GM15510 (cell line): ENCODE results near the gene CEACAM16.

Experiments
- POLR2A ChIP-seq: IDR thresholded peaks from 3 replicates; pipeline ENCODE4 v1.6.1; 2011; ENCODE audit warnings: borderline replicate concordance; ENCODE audit not compliant: insufficient read length; ENCODE audit errors: extremely low read depth

Gene CEACAM16

GRCh38 chr19:44742330-44743061 is 43.5 kb downstream of the CEACAM16 start:
- no peak for TF ChIP-seq POLR2A

- no peak for TF ChIP-seq POLR2A
These were observed 46.0 kb downstream of the CEACAM16 start for GRCh38 chr19:44744871-44745332.

- TF ChIP-seq POLR2A: no peak
These were observed 46.4 kb downstream of the CEACAM16 start for GRCh38 chr19:44745341-44745831.

- TF ChIP-seq POLR2A: no peak
These were observed 47.1 kb downstream of the CEACAM16 start for GRCh38 chr19:44745887-44746600.

GRCh38 chr19:44746616-44746945 is 47.6 kb downstream of the CEACAM16 start:
- TF ChIP-seq POLR2A: no peak

GRCh38 chr19:44746946-44747738 is 48.2 kb downstream of the CEACAM16 start:
- TF ChIP-seq POLR2A: peak; percentile 51

- TF ChIP-seq POLR2A: no peak
These were observed 48.9 kb downstream of the CEACAM16 start for GRCh38 chr19:44747739-44748425.

- TF ChIP-seq POLR2A: peak; percentile 62
These were observed 49.7 kb downstream of the CEACAM16 start, which contains the start of gene BCL3 for GRCh38 chr19:44748426-44749254. BCL3 (plus strand) TSS chr19:44748708; CDS start chr19:44748791, 83 bp downstream.

GRCh38 chr19:44749292-44749691 is 50.3 kb downstream of the CEACAM16 start:
- no peak for TF ChIP-seq POLR2A

- no peak for TF ChIP-seq POLR2A
These were observed 51.0 kb downstream of the CEACAM16 start for GRCh38 chr19:44749994-44750393.

GRCh38 chr19:44752123-44752815 is 53.3 kb downstream of the CEACAM16 start:
- no peak for TF ChIP-seq POLR2A

- TF ChIP-seq POLR2A: peak; percentile 50
These were observed 54.1 kb downstream of the CEACAM16 start for GRCh38 chr19:44752816-44753625.
